Measurements from ENCODE around the gene PTEN. TPM values are rescaled to one million over a fixed set of nuclear protein-coding genes. Genes with fewer than 3 reads are reported as not detected.

PTEN gene
- polyA plus RNA-seq, 2 donors = 18.2 to 25.2 TPM

DNA sequence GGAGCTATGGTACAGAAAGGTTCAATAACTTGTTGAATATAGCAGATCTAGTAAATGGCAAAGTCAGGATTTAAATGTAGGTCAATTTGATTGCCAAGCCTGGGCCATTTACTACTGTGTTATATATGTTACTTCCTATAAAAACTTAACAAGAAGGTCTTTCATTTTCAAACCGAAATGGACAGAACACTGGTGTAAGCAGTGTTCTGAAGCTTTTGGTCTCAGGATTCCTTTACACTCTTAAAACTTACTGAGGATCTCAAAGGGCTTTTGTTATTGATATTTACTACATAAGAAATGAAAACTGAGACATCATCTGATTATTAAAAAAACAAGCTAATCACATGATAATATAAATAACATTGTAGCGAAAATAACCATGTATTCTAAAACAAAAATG is 114.7 kb downstream of the PTEN start:
- H3K4me1 ChIP-seq (ENCODE audit: control insufficient read depth in 2 of 2, insufficient read depth in 2 of 2, low read length in 1 of 2) = no peaks in the 10 kb centered on the region
- H3K27me3 ChIP-seq (ENCODE audit: control insufficient read depth in 1 of 2, insufficient read depth in 2 of 2, low read length in 2 of 2) = no peaks in the 10 kb centered on the region
- H3K9me3 ChIP-seq (ENCODE audit: control insufficient read depth in 2 of 2, insufficient read depth in 1 of 2, low read depth in 1 of 2, low read length in 1 of 2) = no peaks in the 10 kb centered on the region
- H3K4me3 ChIP-seq (ENCODE audit: low read depth in 1 of 2, low read length in 2 of 2) = no peak overlapping the region
- no peak overlapping the region for H3K27ac ChIP-seq (ENCODE audit: low read depth in 2 of 2, low read length in 1 of 2)
- 89 to 92% methylated on average over 2 of the region's 2 CpGs for WGBS, 2 donors
- no peaks in the 10 kb centered on the region for H3K36me3 ChIP-seq (ENCODE audit: control insufficient read depth in 2 of 2, insufficient read depth in 2 of 2, low read length in 1 of 2)

DNA sequence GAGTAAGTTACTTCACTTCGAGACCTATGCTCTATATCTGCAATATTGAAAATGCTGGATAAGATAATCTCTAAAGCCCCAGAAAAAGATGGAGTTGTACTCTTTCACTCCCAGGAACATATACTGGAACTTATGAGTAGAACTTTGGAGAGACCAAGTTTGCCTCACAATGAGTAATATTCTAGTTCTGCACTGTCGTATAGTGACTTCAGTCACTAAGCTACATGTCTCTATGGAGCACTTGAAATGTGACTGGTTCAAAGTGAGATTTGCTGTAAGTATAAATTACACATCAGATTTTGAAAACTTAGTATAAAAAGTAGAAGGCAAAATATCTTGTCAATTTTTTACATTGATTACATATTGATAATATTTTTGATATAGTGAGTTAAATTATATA is 116.4 kb downstream of the PTEN start:
- Histone ChIP-seq H3K4me1 (ENCODE audit: control insufficient read depth in 2 of 2, insufficient read depth in 2 of 2, low read length in 1 of 2) (no peaks in the 10 kb centered on the region), H3K4me3 (ENCODE audit: low read depth in 1 of 2, low read length in 2 of 2) (no peak overlapping the region), H3K27me3 (ENCODE audit: control insufficient read depth in 1 of 2, insufficient read depth in 2 of 2, low read length in 2 of 2) (no peaks in the 10 kb centered on the region), H3K9me3 (ENCODE audit: control insufficient read depth in 2 of 2, insufficient read depth in 1 of 2, low read depth in 1 of 2, low read length in 1 of 2) (no peaks in the 10 kb centered on the region), H3K36me3 (ENCODE audit: control insufficient read depth in 2 of 2, insufficient read depth in 2 of 2, low read length in 1 of 2) (no peaks in the 10 kb centered on the region), H3K27ac (ENCODE audit: low read depth in 2 of 2, low read length in 1 of 2) (no peak overlapping the region)
- WGBS, 2 donors = 95 to 97% methylated on average over 2 of the region's 2 CpGs

DNA sequence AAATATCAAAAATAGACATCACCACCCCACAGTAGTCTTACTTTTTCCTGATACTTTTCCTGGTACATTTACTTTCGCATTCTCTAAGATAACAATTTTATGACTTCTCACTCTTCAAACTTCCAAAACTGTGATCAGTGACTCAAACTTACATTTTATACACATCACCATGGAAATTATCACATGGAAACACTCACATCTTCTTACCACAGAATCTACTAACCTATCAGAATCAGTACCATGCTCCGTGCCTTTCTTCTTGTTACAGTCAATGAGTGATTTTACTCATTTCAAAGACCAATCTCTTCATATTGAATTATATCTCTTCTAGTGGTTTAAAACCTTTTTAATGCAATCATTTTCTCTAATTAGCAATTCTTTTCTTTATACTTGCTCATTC is 120.3 kb downstream of the PTEN start:
- WGBS, 2 donors = 93 to 94% methylated on average over 2 of the region's 2 CpGs
- H3K36me3 ChIP-seq (ENCODE audit: control insufficient read depth in 2 of 2, insufficient read depth in 2 of 2, low read length in 1 of 2) = no peaks in the 10 kb centered on the region

DNA sequence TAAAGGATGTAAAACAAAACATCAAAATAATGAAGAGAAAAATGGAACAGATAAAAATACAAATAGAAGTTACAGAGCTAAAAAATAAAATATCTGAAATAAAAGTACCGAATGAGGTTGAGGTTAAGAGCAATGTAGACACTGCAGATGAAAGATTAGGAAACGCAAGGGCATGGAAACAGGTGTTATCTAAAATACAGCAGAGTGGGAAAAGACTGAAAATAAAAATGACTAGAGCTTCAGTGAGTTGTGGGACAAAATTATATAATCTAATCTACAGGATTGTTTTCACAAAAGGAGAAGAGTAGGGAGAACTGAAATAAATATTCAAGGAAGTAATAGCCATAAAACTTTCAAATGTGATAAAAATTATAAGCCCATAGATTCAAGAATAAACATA is 123.8 kb downstream of the PTEN start:
- Histone ChIP-seq H3K36me3 (ENCODE audit: control insufficient read depth in 2 of 2, insufficient read depth in 2 of 2, low read length in 1 of 2) (no peaks in the 10 kb centered on the region), H3K27ac (ENCODE audit: low read depth in 2 of 2, low read length in 1 of 2) (no peak overlapping the region), H3K4me1 (ENCODE audit: control insufficient read depth in 2 of 2, insufficient read depth in 2 of 2, low read length in 1 of 2) (no peaks in the 10 kb centered on the region), H3K4me3 (ENCODE audit: low read depth in 1 of 2, low read length in 2 of 2) (no peak overlapping the region), H3K27me3 (ENCODE audit: control insufficient read depth in 1 of 2, insufficient read depth in 2 of 2, low read length in 2 of 2) (no peaks in the 10 kb centered on the region), H3K9me3 (ENCODE audit: control insufficient read depth in 2 of 2, insufficient read depth in 1 of 2, low read depth in 1 of 2, low read length in 1 of 2) (no peaks in the 10 kb centered on the region)
- WGBS, 2 donors = 86 to 91% methylated on average over 2 of the region's 2 CpGs

More for the DNA sequence above, 120.3 kb downstream of the PTEN start:
- Histone ChIP-seq H3K4me3 (ENCODE audit: low read depth in 1 of 2, low read length in 2 of 2) (no peak overlapping the region), H3K27ac (ENCODE audit: low read depth in 2 of 2, low read length in 1 of 2) (no peak overlapping the region), H3K9me3 (ENCODE audit: control insufficient read depth in 2 of 2, insufficient read depth in 1 of 2, low read depth in 1 of 2, low read length in 1 of 2) (no peaks in the 10 kb centered on the region), H3K4me1 (ENCODE audit: control insufficient read depth in 2 of 2, insufficient read depth in 2 of 2, low read length in 1 of 2) (no peaks in the 10 kb centered on the region), H3K27me3 (ENCODE audit: control insufficient read depth in 1 of 2, insufficient read depth in 2 of 2, low read length in 2 of 2) (no peaks in the 10 kb centered on the region)

DNA sequence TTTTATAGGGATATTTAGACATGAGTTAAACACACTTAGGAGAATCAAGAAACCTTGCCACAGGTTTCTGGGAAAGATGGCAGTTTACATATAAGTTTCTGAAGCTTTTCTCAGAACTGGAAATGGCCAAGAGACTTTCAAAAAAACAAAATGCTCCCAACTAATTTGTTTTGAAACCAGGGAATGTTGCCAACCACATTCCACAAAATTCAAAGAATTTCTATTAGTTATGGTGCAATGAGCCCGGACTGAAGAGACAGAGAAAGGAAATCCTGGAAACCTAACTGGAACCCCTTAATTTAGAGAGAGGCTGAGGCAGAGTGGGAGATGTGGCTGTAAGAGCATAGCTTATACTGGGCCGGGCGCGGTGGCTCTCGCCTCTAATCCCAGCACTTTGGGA is 128.5 kb downstream of the PTEN start:
- 89 to 92% methylated on average over 5 of the region's 5 CpGs for WGBS, 2 donors
- Histone ChIP-seq H3K27ac (ENCODE audit: low read depth in 2 of 2, low read length in 1 of 2) (no peak overlapping the region), H3K27me3 (ENCODE audit: control insufficient read depth in 1 of 2, insufficient read depth in 2 of 2, low read length in 2 of 2) (no peaks in the 10 kb centered on the region), H3K36me3 (ENCODE audit: control insufficient read depth in 2 of 2, insufficient read depth in 2 of 2, low read length in 1 of 2) (no peaks in the 10 kb centered on the region), H3K4me3 (ENCODE audit: low read depth in 1 of 2, low read length in 2 of 2) (no peak overlapping the region), H3K4me1 (ENCODE audit: control insufficient read depth in 2 of 2, insufficient read depth in 2 of 2, low read length in 1 of 2) (no peaks in the 10 kb centered on the region), H3K9me3 (ENCODE audit: control insufficient read depth in 2 of 2, insufficient read depth in 1 of 2, low read depth in 1 of 2, low read length in 1 of 2) (no peaks in the 10 kb centered on the region)

DNA sequence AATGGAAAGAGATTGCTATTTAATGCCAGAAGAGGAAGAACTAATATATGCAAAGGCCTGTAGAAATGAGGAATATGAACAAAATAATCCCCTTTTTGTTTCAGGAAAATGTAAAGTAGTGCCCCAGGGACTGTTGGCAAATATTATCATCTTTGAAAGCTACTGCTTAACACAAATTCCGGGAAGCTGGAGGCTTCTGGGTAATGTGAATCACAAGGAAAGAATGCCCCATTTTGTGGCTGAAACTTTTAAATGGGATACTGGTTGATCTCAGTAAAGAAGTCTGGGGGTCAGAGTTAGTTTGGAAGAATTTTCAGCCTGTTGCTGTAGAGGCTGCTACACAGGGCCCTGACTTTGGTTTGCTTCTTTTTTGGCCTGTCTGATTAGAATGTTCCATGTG is 141.0 kb downstream of the PTEN start:
- H3K4me1 ChIP-seq (ENCODE audit: control insufficient read depth in 2 of 2, insufficient read depth in 2 of 2, low read length in 1 of 2) = no peaks in the 10 kb centered on the region
- H3K9me3 ChIP-seq (ENCODE audit: control insufficient read depth in 2 of 2, insufficient read depth in 1 of 2, low read depth in 1 of 2, low read length in 1 of 2) = no peaks in the 10 kb centered on the region
- no peak overlapping the region for H3K27ac ChIP-seq (ENCODE audit: low read depth in 2 of 2, low read length in 1 of 2)
- no peaks in the 10 kb centered on the region for H3K27me3 ChIP-seq (ENCODE audit: control insufficient read depth in 1 of 2, insufficient read depth in 2 of 2, low read length in 2 of 2)
- no peaks in the 10 kb centered on the region for H3K36me3 ChIP-seq (ENCODE audit: control insufficient read depth in 2 of 2, insufficient read depth in 2 of 2, low read length in 1 of 2)
- no peak overlapping the region for H3K4me3 ChIP-seq (ENCODE audit: low read depth in 1 of 2, low read length in 2 of 2)
- WGBS, 2 donors = 49 to 62% methylated on average over 1 of the region's 1 CpG

DNA sequence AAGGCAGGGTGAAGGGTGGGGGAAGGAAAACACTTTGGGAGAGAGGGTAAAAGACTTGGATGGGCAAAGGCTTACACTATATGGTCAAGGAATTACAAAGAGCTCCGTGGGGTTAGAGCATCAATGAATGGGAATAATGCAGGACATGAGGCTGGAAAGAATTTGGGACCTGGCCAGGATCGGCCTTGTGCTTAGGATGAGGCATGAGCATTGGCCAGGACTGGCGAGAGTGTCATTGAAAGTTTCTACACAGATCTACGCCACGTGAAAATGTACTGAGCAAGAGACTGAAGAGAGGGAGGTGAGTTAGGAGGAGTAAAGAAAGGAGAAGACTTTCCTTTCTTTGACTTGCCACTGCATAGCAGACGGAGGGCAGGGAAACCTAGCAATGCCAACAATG is 142.8 kb downstream of the PTEN start:
- no peaks in the 10 kb centered on the region for H3K4me1 ChIP-seq (ENCODE audit: control insufficient read depth in 2 of 2, insufficient read depth in 2 of 2, low read length in 1 of 2)
- no peak overlapping the region for H3K27ac ChIP-seq (ENCODE audit: low read depth in 2 of 2, low read length in 1 of 2)
- no peaks in the 10 kb centered on the region for H3K36me3 ChIP-seq (ENCODE audit: control insufficient read depth in 2 of 2, insufficient read depth in 2 of 2, low read length in 1 of 2)
- no peak overlapping the region for H3K4me3 ChIP-seq (ENCODE audit: low read depth in 1 of 2, low read length in 2 of 2)
- H3K9me3 ChIP-seq (ENCODE audit: control insufficient read depth in 2 of 2, insufficient read depth in 1 of 2, low read depth in 1 of 2, low read length in 1 of 2) = no peaks in the 10 kb centered on the region
- WGBS, 2 donors = 93 to 95% methylated on average over 6 of the region's 6 CpGs
- H3K27me3 ChIP-seq (ENCODE audit: control insufficient read depth in 1 of 2, insufficient read depth in 2 of 2, low read length in 2 of 2) = no peaks in the 10 kb centered on the region

DNA sequence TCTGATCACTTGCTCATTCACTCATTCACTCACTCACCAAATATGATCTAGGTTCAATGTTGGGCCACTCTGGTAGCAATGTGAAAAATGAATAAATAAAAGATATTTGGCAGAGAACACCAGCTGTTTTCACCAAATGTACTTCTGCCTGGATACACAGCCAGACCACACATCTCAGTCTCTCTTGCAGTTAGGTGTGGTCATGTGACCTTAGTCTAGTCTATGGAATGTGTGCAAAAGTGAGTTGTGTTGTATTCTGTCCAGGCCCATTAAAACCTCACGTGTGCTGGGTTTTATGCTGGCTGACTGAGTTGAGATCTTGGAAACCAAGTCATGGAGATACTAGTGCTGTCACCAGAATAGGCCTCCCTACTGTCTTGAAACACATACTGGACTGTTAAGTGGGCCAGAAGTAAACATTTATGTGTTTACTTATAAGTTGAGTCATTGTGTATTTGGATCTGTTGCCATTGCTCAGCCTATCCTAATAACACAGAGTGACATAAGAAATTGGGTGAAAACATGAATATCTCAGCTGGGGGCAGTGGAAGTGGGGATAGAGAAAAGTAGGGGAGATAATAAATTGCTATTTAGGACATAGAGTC is 145.5 kb downstream of the PTEN start:
- H3K27me3 ChIP-seq (ENCODE audit: control insufficient read depth in 1 of 2, insufficient read depth in 2 of 2, low read length in 2 of 2) = no peaks in the 10 kb centered on the region
- H3K4me1 ChIP-seq (ENCODE audit: control insufficient read depth in 2 of 2, insufficient read depth in 2 of 2, low read length in 1 of 2) = no peaks in the 10 kb centered on the region
- WGBS, 2 donors = 77 to 97% methylated on average over 1 of the region's 1 CpG
- no peaks in the 10 kb centered on the region for H3K9me3 ChIP-seq (ENCODE audit: control insufficient read depth in 2 of 2, insufficient read depth in 1 of 2, low read depth in 1 of 2, low read length in 1 of 2)
- H3K36me3 ChIP-seq (ENCODE audit: control insufficient read depth in 2 of 2, insufficient read depth in 2 of 2, low read length in 1 of 2) = no peaks in the 10 kb centered on the region
- no peak overlapping the region for H3K27ac ChIP-seq (ENCODE audit: low read depth in 2 of 2, low read length in 1 of 2)
- H3K4me3 ChIP-seq (ENCODE audit: low read depth in 1 of 2, low read length in 2 of 2) = no peak overlapping the region

DNA sequence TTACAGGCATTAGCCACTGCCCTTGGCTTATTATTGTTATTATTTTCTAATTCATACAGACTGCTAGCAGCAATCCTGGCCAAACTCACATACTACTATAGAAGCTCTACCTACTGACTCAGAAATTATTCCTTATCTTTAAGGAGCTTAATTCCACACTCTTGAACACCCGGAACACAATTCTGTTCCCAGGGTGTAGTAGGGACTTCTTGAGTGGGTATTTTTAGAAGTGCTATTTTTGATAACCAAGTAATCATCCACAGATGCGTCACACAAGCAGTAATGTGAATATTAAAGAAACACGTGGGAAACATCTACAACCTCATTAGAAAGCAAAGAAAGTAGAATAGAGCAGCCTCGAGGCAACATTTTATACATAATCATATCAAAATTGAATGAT is 149.2 kb downstream of the PTEN start:
- H3K36me3 ChIP-seq (ENCODE audit: control insufficient read depth in 2 of 2, insufficient read depth in 2 of 2, low read length in 1 of 2) = no peaks in the 10 kb centered on the region
- H3K27me3 ChIP-seq (ENCODE audit: control insufficient read depth in 1 of 2, insufficient read depth in 2 of 2, low read length in 2 of 2) = no peaks in the 10 kb centered on the region
- WGBS, 2 donors = 60 to 69% methylated on average over 4 of the region's 4 CpGs
- H3K9me3 ChIP-seq (ENCODE audit: control insufficient read depth in 2 of 2, insufficient read depth in 1 of 2, low read depth in 1 of 2, low read length in 1 of 2) = no peaks in the 10 kb centered on the region
- no peak overlapping the region for H3K4me3 ChIP-seq (ENCODE audit: low read depth in 1 of 2, low read length in 2 of 2)
- H3K27ac ChIP-seq (ENCODE audit: low read depth in 2 of 2, low read length in 1 of 2) = no peak overlapping the region
- H3K4me1 ChIP-seq (ENCODE audit: control insufficient read depth in 2 of 2, insufficient read depth in 2 of 2, low read length in 1 of 2) = no peaks in the 10 kb centered on the region

DNA sequence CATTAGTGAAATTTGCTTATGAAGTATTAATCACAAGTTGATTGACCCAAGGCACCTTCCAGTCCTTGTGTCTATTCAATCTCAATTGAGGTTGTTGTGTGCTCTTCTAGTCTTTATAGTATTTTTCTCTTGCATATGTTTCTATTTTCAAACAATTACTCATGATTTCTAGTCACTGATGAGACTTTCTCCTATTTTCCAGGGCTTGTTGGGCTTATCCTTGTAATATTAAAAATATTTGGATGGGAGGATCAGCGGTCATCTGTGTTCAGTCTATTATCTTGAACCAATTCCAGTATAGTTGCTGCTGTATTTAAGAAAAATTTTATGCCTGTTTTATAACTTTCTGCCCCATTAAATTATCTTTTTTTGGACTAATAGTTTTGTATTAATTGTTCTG is 154.4 kb downstream of the PTEN start:
- WGBS, 2 donors = 83 to 86% methylated on average over 1 of the region's 1 CpG
- H3K4me1 ChIP-seq (ENCODE audit: control insufficient read depth in 2 of 2, insufficient read depth in 2 of 2, low read length in 1 of 2) = no peaks in the 10 kb centered on the region
- H3K36me3 ChIP-seq (ENCODE audit: control insufficient read depth in 2 of 2, insufficient read depth in 2 of 2, low read length in 1 of 2) = no peaks in the 10 kb centered on the region
- H3K27me3 ChIP-seq (ENCODE audit: control insufficient read depth in 1 of 2, insufficient read depth in 2 of 2, low read length in 2 of 2) = no peaks in the 10 kb centered on the region
- H3K9me3 ChIP-seq (ENCODE audit: control insufficient read depth in 2 of 2, insufficient read depth in 1 of 2, low read depth in 1 of 2, low read length in 1 of 2) = no peaks in the 10 kb centered on the region
- no peak overlapping the region for H3K27ac ChIP-seq (ENCODE audit: low read depth in 2 of 2, low read length in 1 of 2)
- H3K4me3 ChIP-seq (ENCODE audit: low read depth in 1 of 2, low read length in 2 of 2) = no peak overlapping the region
